RWPE1 (cell line): Measurements from ENCODE around the gene GFER.
"Not testable (repeated sequence)": the region's sequence is repeated elsewhere in the genome, so short reads cannot be mapped to it uniquely, and the experiment has no call there.

Source experiments
- CTCF ChIA-PET: fragments of 350-600 bp; sonication (Branson Sonifier 250); formaldehyde crosslinking; extraction: SDS; loops from one replicate; lab custom pipeline; 2021; lab: Yijun Ruan, JAX
- POLR2A ChIA-PET: fragments of 400-600 bp; formaldehyde crosslinking; extraction: SDS; loops from one replicate; lab custom pipeline; 2020; ENCODE audit warnings: antibody characterized with exemption; ENCODE audit not compliant: low non-redundant PET; lab: Yijun Ruan, JAX
- DNase-seq: peaks from one replicate; pipeline ENCODE4 v3.0.0; 2012; ENCODE audit warnings: low spot score
- H3K27ac ChIP-seq: fragments of 450-650 bp; 2 replicates; pipeline ENCODE4 v1.5.1; 2017
- TF ChIP-seq, protein P1 (sequence below): fragments of 450-650 bp; conservative IDR thresholded peaks from 2 replicates; pipeline ENCODE4 v1.5.1; 2017; ENCODE audit warnings: low read depth, mild to moderate bottlenecking

GFER gene

GRCh38 chr16:1983544-1984346, at the start of gene GFER:
TSS of gene GFER (plus strand) at chr16:1984193. CDS start at chr16:1984219, 26 bp downstream.
- POLR2A ChIA-PET = interaction anchor here (0.6 to 0.7 kb wide), 2 partner anchors 18 to 57 kb away, joined by 3 read pairs; no protein-coding TSS in a partner anchor
- DNase-seq = peak; percentile 93
- peak within 1 kb of the TSS; percentile 73 for H3K27ac ChIP-seq

GRCh38 chr16:1936945-1937479, 47.0 kb upstream of the GFER start:
- H3K27ac ChIP-seq = peak overlapping the region; percentile 65; the same call in 1 of the 2 replicates
- TF ChIP-seq, protein P1, sequence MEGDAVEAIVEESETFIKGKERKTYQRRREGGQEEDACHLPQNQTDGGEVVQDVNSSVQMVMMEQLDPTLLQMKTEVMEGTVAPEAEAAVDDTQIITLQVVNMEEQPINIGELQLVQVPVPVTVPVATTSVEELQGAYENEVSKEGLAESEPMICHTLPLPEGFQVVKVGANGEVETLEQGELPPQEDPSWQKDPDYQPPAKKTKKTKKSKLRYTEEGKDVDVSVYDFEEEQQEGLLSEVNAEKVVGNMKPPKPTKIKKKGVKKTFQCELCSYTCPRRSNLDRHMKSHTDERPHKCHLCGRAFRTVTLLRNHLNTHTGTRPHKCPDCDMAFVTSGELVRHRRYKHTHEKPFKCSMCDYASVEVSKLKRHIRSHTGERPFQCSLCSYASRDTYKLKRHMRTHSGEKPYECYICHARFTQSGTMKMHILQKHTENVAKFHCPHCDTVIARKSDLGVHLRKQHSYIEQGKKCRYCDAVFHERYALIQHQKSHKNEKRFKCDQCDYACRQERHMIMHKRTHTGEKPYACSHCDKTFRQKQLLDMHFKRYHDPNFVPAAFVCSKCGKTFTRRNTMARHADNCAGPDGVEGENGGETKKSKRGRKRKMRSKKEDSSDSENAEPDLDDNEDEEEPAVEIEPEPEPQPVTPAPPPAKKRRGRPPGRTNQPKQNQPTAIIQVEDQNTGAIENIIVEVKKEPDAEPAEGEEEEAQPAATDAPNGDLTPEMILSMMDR = no peak
- CTCF ChIA-PET = no interaction called here
- POLR2A ChIA-PET = no interaction called here
- no peak for DNase-seq

More at GRCh38 chr16:1983544-1984346, at the start of gene GFER:
- CTCF ChIA-PET = interaction anchor here (0.6 to 1.6 kb wide), 3 partner anchors 39 to 1201 kb away, joined by 3 to 4 read pairs (median 3); no protein-coding TSS in a partner anchor
- TF ChIP-seq, protein P1 = peak; percentile 40

- ChIA-PET POLR2A (interaction anchor here (0.5 kb wide), 1 partner anchor 234 kb away, joined by 3 read pairs; no protein-coding TSS in a partner anchor), CTCF (no interaction called here)
- TF ChIP-seq, protein P1 = no peak
- no peak for DNase-seq
- H3K27ac ChIP-seq = peak overlapping the region; percentile 65
Measured at GRCh38 chr16:1938316-1938715, 45.7 kb upstream of the GFER start.

- CTCF ChIA-PET = no interaction called here
- peak overlapping the region; percentile 65 for H3K27ac ChIP-seq
- TF ChIP-seq, protein P1 = no peak
- POLR2A ChIA-PET = interaction anchor here (0.5 kb wide), 1 partner anchor 234 kb away, joined by 3 read pairs; no protein-coding TSS in a partner anchor
- DNase-seq = no peak
Measured at GRCh38 chr16:1938910-1939309, 45.1 kb upstream of the GFER start.

- DNase-seq, POLR2A ChIA-PET: not testable (repeated sequence)
- H3K27ac ChIP-seq = 0 out of 2 replicates have a peak overlapping the region, but pooled peaks have one; percentile 73
- CTCF ChIA-PET = interaction anchor here (2.1 kb wide), 1 partner anchor 10 kb away, joined by 12 read pairs; no protein-coding TSS in a partner anchor
Measured at GRCh38 chr16:1939833-1940232, 44.2 kb upstream of the GFER start.

GRCh38 chr16:1940273-1941161, 43.5 kb upstream of the GFER start:
- ChIA-PET CTCF (interaction anchor here (0.6 to 2.1 kb wide), 3 partner anchors 11 to 330 kb away, joined by 3 to 12 read pairs (median 3); no protein-coding TSS in a partner anchor), POLR2A (interaction anchor here (0.5 kb wide), 1 partner anchor 33 kb away, joined by 4 read pairs; no protein-coding TSS in a partner anchor)
- no peak for DNase-seq
- TF ChIP-seq, protein P1 = no peak
- H3K27ac ChIP-seq = peak overlapping the region; percentile 73; the same call in 1 of the 2 replicates
